ENCODE measurements around the gene PBRM1.

Gene PBRM1

GRCh38 chr3:52524752-52525679, 160.7 kb downstream of the PBRM1 start:
- DNase-seq (ENCODE audit: low read depth in 2 of 2), result no peak

DNA sequence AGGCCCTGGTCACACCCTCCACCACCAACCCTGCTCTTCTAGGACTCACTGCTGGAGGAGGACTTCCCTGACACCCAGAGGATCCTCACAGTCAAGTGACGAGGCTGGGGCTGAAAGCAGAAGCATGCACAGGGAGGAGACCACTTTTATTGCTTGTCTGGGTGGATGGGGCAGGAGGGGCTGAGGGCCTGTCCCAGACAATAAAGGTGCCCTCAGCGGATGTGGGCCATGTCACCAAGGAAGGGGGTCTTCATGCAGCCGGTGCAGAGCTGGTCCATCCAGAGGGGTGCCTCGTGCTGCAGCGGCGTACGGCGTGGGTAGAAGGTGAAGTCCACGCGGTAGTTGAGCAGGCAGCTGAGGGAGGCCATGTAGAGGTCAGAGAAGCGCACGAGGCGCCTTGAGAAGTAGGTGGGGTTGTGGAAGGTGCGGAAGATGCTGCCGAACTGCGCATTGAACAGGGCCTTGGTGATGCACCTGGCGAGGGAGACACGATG, 161.4 kb downstream of the PBRM1 start:
- no peak for DNase-seq (ENCODE audit: low read depth in 2 of 2)

- no peak for DNase-seq (ENCODE audit: low read depth in 2 of 2)
These were observed 162.1 kb downstream of the PBRM1 start for GRCh38 chr3:52523386-52524257.

DNA sequence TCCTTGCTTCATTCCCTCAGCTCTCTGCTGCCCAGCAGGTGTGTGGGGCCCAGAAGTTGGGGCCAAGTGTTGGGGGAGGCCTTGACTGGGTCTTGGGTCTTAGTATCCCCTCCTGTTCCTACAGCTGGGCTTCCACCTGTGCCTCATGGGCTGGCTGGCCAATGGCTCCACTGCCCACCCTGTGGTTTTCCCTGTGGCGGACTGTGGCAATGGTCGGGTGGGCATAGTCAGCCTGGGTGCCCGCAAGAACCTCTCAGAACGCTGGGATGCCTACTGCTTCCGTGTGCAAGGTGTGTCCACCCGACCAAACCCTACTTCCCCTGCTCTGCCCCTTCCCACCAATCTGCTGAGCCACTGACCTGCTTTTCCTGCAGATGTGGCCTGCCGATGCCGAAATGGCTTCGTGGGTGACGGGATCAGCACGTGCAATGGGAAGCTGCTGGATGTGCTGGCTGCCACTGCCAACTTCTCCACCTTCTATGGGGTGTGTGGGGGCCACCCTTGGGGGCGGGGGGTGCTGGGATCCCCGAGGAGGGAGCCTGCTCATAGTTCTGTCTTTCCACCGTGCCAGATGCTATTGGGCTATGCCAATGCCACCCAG, 163.0 kb downstream of the PBRM1 start:
- DNase-seq (ENCODE audit: low read depth in 2 of 2), result no peak

GRCh38 chr3:52521881-52522650, 163.6 kb downstream of the PBRM1 start:
- no peak for DNase-seq (ENCODE audit: low read depth in 2 of 2)

DNA sequence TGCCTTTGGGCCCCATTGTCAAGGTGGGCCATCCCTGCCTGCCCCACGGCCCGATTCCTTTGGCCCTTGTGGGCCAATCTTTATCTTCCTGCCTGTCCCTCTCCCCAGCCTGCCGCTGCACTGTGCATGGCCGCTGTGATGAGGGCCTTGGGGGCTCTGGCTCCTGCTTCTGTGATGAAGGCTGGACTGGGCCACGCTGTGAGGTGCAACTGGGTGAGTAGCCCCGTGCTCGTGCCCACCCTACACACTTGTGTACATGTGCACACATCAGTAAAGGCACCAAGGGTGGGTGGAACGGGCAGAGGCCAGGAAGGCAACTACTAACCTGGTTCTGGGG, 164.3 kb downstream of the PBRM1 start:
- no peak for DNase-seq (ENCODE audit: low read depth in 2 of 2)

GRCh38 chr3:52520716-52521487, 164.8 kb downstream of the PBRM1 start:
- no peak for DNase-seq (ENCODE audit: low read depth in 2 of 2)

DNA sequence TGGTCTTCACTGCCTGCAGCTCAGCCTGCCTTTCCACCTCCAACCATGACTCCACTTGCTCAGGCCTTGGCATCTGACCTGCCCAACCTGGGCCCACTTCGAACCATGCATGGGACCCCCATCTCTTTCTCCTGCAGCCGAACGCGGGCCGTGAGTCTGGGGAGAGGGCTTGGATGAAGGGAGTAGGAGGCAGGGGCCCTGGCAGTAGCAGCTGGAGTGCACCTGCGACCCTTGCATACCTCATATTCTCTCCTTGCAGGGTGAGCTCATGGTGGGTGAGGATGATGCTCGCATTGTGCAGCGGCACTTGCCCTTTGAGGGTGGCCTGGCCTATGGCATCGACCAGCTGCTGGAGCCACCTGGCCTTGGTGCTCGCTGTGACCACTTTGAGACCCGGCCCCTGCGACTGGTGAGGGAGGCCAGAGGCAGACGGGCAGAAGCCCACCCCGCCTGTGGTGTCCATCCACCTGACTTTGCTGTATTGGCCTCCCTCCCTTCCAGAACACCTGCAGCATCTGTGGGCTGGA, 165.5 kb downstream of the PBRM1 start:
- DNase-seq (ENCODE audit: low read depth in 2 of 2), result no peak

- DNase-seq (ENCODE audit: low read depth in 2 of 2), result no peak
These were observed 166.1 kb downstream of the PBRM1 start for GRCh38 chr3:52519445-52520140.

GRCh38 chr3:52518723-52519444, 166.8 kb downstream of the PBRM1 start:
- no peak for DNase-seq (ENCODE audit: low read depth in 2 of 2)

- DNase-seq (ENCODE audit: low read depth in 2 of 2), result no peak
These were observed 167.7 kb downstream of the PBRM1 start for GRCh38 chr3:52517796-52518722.

- no peak for DNase-seq (ENCODE audit: low read depth in 2 of 2)
These were observed 169.1 kb downstream of the PBRM1 start for GRCh38 chr3:52516509-52517195.

DNA sequence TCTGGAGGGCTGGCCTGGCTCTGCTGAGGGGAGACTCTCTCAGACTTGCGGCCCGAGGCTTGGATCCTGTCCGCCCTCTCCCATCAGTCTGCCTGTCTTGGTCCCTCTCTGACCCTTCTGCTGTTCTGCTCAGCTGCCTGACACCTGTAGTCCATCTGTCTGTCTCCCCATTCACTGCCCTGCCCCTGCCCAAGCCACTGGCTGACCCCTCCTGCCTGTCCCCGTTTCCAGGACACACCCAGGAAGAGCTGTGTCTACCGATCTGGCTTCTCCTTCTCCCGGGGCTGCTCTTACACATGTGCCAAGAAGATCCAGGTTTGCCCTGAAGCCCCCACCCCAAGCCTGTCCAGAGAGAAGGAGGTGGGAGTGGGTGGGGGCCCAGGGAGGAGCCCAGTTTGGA, 170.5 kb downstream of the PBRM1 start:
- DNase-seq (ENCODE audit: low read depth in 2 of 2), result no peak

DNA sequence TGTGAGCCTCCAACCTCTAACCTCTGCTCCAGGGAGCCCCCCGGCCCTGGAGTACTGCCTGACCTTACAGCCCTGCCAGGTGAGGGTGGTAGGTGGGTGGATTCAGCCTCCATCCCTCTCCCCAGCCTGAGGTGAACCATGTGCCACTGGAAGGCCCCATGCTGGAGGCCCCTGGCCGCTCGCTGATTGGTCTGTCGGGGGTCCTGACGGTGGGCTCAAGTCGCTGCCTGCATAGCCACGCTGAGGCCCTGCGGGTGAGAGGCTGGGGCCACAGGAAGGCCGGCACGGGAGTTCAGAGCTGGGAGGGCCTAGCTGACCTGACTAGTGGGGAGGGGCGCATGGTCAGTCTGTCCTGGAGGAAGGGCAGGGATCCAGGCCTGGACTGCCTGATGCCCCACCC, 171.1 kb downstream of the PBRM1 start:
- no peak for DNase-seq (ENCODE audit: low read depth in 2 of 2)

GRCh38 chr3:52513281-52513680, 172.4 kb downstream of the PBRM1 start:
- no peak for DNase-seq (ENCODE audit: low read depth in 2 of 2)

DNA sequence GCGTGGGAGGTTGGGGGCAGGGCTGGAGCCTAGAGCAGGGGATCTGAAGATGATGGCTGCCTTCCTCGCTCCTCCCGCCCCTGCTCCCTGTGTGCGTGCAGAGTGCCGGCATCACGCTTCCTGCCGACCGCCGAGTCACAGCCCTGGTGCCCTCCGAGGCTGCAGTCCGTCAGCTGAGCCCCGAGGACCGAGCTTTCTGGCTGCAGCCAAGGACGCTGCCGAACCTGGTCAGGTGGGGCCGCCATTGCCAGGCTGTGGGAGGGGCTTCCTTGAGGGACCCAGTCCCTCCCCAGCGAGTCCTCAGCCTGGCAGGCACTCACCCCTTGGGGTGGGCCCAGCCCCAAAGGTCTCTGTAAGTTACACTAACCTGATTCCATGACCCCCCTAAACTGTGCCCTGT, 173.0 kb downstream of the PBRM1 start:
- DNase-seq (ENCODE audit: low read depth in 2 of 2), result no peak

GRCh38 chr3:52512105-52512504, 173.6 kb downstream of the PBRM1 start:
- DNase-seq (ENCODE audit: low read depth in 2 of 2), result no peak
